IMR-90 (cell line): ENCODE data around the gene HAVCR1. TPM values are rescaled to one million over a fixed set of nuclear protein-coding genes. Genes with fewer than 3 reads are reported as not detected.

Experiments
- ATAC-seq: fragments of 200-7000 bp; cut with Tn5 transposase; 2 replicates; pipeline ENCODE4 v1.9.1; 2020; ENCODE audit warnings: low read depth, mild to moderate bottlenecking, moderate library complexity
- BruUV-seq: library from RNA; stranded (reverse); fragments of 400-500 nt; replicated peaks from 2 replicates; lab custom pipeline; 2021; lab: Mats Ljungman, UMichigan
- CTCF ChIA-PET: fragments of 300-600 bp; formaldehyde crosslinking; extraction: SDS; loops from one replicate; lab custom pipeline; 2021; ENCODE audit warnings: antibody characterized with exemption; lab: Yijun Ruan, JAX
- POLR2A ChIA-PET: fragments of 300-600 bp; sonication (Branson Sonifier 250); formaldehyde crosslinking; loops from one replicate; lab custom pipeline; 2022; ENCODE audit warnings: antibody characterized with exemption; ENCODE audit not compliant: unreplicated experiment; lab: Charles Lee
- DNase-seq: peaks from one replicate; pipeline ENCODE4 v3.0.0; 2013
- H2AFZ ChIP-seq: replicated peaks from 2 replicates; pipeline ENCODE3; 2013; ENCODE audit warnings: low read length, mild to moderate bottlenecking; ENCODE audit not compliant: poor library complexity
- H2AK5ac ChIP-seq: 2 replicates; pipeline ENCODE4 v1.6.1; 2013; ENCODE audit warnings: low read depth, low read length, inconsistent platforms
- H2AK9ac ChIP-seq: replicated peaks from 2 replicates; pipeline ENCODE3; 2013; ENCODE audit warnings: mild to moderate bottlenecking, low read depth, low read length, moderate library complexity; ENCODE audit not compliant: poor library complexity
- H2BK120ac ChIP-seq: 2 replicates; pipeline ENCODE4 v1.6.1; 2013; ENCODE audit warnings: low read depth, low read length, inconsistent platforms
- H2BK15ac ChIP-seq: 3 replicates; pipeline ENCODE4 v1.6.1; 2013; ENCODE audit warnings: low read depth, low read length, inconsistent platforms
- H2BK20ac ChIP-seq: 2 replicates; pipeline ENCODE4 v1.6.1; 2013; ENCODE audit warnings: low read depth, mild to moderate bottlenecking, inconsistent platforms, low read length, moderate library complexity
- H2BK5ac ChIP-seq: 2 replicates; pipeline ENCODE4 v1.6.1; 2013; ENCODE audit warnings: mild to moderate bottlenecking, low read depth, low read length, inconsistent platforms; ENCODE audit not compliant: poor library complexity, severe bottlenecking
- H3K14ac ChIP-seq: replicated peaks from 2 replicates; pipeline ENCODE4 v1.6.1; 2013; ENCODE audit warnings: low read depth, low read length, inconsistent platforms
- H3K18ac ChIP-seq: 2 replicates; pipeline ENCODE4 v1.6.1; 2013; ENCODE audit warnings: low read depth, low read length, control low read depth
- H3K23ac ChIP-seq: 2 replicates; pipeline ENCODE4 v1.6.1; 2013; ENCODE audit warnings: low read depth, low read length, inconsistent platforms
- H3K27ac ChIP-seq: 2 replicates; pipeline ENCODE4 v1.5.1; 2013; ENCODE audit warnings: mild to moderate bottlenecking, control low read depth, low read length; ENCODE audit not compliant: insufficient read depth
- H3K27me3 ChIP-seq: 2 replicates; pipeline ENCODE4 v1.6.1; 2013; ENCODE audit warnings: low read length; ENCODE audit not compliant: control insufficient read depth, insufficient read depth
- H3K36me3 ChIP-seq: 2 replicates; pipeline ENCODE4 v1.6.1; 2013; ENCODE audit warnings: low read length, mixed read lengths; ENCODE audit not compliant: control insufficient read depth, insufficient read depth
- H3K4ac ChIP-seq: 2 replicates; pipeline ENCODE4 v1.6.1; 2013; ENCODE audit warnings: low read depth, low read length, inconsistent platforms
- H3K4me1 ChIP-seq: 2 replicates; pipeline ENCODE4 v1.6.1; 2013; ENCODE audit warnings: low read length, mixed read lengths; ENCODE audit not compliant: control insufficient read depth, insufficient read depth
- H3K4me2 ChIP-seq: 2 replicates; pipeline ENCODE4 v1.6.1; 2013; ENCODE audit warnings: low read depth, mild to moderate bottlenecking, control low read depth, low read length, moderate library complexity
- H3K4me3 ChIP-seq: 2 replicates; pipeline ENCODE4 v1.5.1; 2013; ENCODE audit warnings: low read depth, mild to moderate bottlenecking, control low read depth, low read length, moderate library complexity; ENCODE audit not compliant: insufficient read depth
- H3K56ac ChIP-seq: 2 replicates; pipeline ENCODE4 v1.6.1; 2013; ENCODE audit warnings: low read length, inconsistent platforms; ENCODE audit not compliant: insufficient read depth; ENCODE audit errors: extremely low read depth
- H3K79me1 ChIP-seq, 2 experiments: 2 replicates each; pipeline ENCODE4 v1.6.1; 2013; ENCODE audit warnings: low read length in 2 of 2, inconsistent platforms in 1 of 2, low read depth in 1 of 2
- H3K9ac ChIP-seq: 2 replicates; pipeline ENCODE4 v1.6.1; 2013; ENCODE audit warnings: low read depth, low read length, control low read depth
- H3K9me1 ChIP-seq: 2 replicates; pipeline ENCODE4 v1.6.1; 2013; ENCODE audit warnings: low read length, inconsistent platforms; ENCODE audit not compliant: insufficient read depth
- H3K9me3 ChIP-seq: 2 replicates; pipeline ENCODE4 v1.6.1; 2013; ENCODE audit warnings: low read length; ENCODE audit not compliant: control insufficient read depth, insufficient read depth
- H4K20me1 ChIP-seq: 2 replicates; pipeline ENCODE4 v1.6.1; 2013; ENCODE audit warnings: low read length, inconsistent platforms; ENCODE audit not compliant: insufficient read depth
- H4K5ac ChIP-seq: 2 replicates; pipeline ENCODE4 v1.6.1; 2013; ENCODE audit warnings: mild to moderate bottlenecking, low read depth, low read length, control low read depth
- H4K8ac ChIP-seq, 2 experiments: 2 replicates each; pipeline ENCODE4 v1.6.1; 2013; ENCODE audit warnings: low read depth in 2 of 2, low read length in 2 of 2, control low read depth in 1 of 2, inconsistent platforms in 1 of 2
- H4K91ac ChIP-seq: 2 replicates; pipeline ENCODE4 v1.6.1; 2013; ENCODE audit warnings: low read depth, low read length, inconsistent platforms; ENCODE audit not compliant: insufficient read depth
- BHLHE40 ChIP-seq: fragments of 150-350 bp; IDR thresholded peaks from 2 replicates; pipeline ENCODE4 v1.6.1; 2016; ENCODE audit warnings: mild to moderate bottlenecking, low read depth, low read length
- CEBPB ChIP-seq: IDR thresholded peaks from 2 replicates; pipeline ENCODE4 v1.6.1; 2012; ENCODE audit warnings: low read depth, low read length, improper control_type of control experiment
- CHD1 ChIP-seq: IDR thresholded peaks from 2 replicates; pipeline ENCODE4 v1.6.1; 2012; ENCODE audit warnings: low read depth, low read length, improper control_type of control experiment
- FOS ChIP-seq: fragments of 150-350 bp; IDR thresholded peaks from 2 replicates; pipeline ENCODE4 v1.6.1; 2016; ENCODE audit warnings: low read depth, low read length
- MAFK ChIP-seq: IDR thresholded peaks from 2 replicates; pipeline ENCODE4 v1.6.1; 2012; ENCODE audit warnings: low read depth, low read length, improper control_type of control experiment
- MAZ ChIP-seq: IDR thresholded peaks from 2 replicates; pipeline ENCODE4 v1.6.1; 2012; ENCODE audit warnings: low read depth, mild to moderate bottlenecking, low read length, improper control_type of control experiment, moderate library complexity, borderline replicate concordance
- MXI1 ChIP-seq: IDR thresholded peaks from 2 replicates; pipeline ENCODE4 v1.6.1; 2012; ENCODE audit warnings: low read depth, mild to moderate bottlenecking, low read length, moderate library complexity, borderline replicate concordance
- NFE2L2 ChIP-seq: fragments of 150-350 bp; IDR thresholded peaks from 2 replicates; pipeline ENCODE4 v1.6.1; 2016; ENCODE audit warnings: low read depth, mild to moderate bottlenecking, low read length
- POLR2A ChIP-seq: IDR thresholded peaks from 2 replicates; pipeline ENCODE4 v1.6.1; 2012; ENCODE audit warnings: mild to moderate bottlenecking, low read depth, low read length
- RAD21 ChIP-seq: IDR thresholded peaks from 2 replicates; pipeline ENCODE4 v1.6.1; 2012; ENCODE audit warnings: low read length, improper control_type of control experiment
- RCOR1 ChIP-seq: IDR thresholded peaks from 2 replicates; pipeline ENCODE4 v1.6.1; 2012; ENCODE audit warnings: mild to moderate bottlenecking, low read length, improper control_type of control experiment; ENCODE audit not compliant: insufficient replicate concordance
- RFX5 ChIP-seq: IDR thresholded peaks from 2 replicates; pipeline ENCODE4 v1.8.0; 2012; ENCODE audit warnings: low read depth, mild to moderate bottlenecking, low read length, moderate library complexity
- SMC3 ChIP-seq: fragments of 150-350 bp; IDR thresholded peaks from 2 replicates; pipeline ENCODE4 v1.6.1; 2016; ENCODE audit warnings: low read depth, mild to moderate bottlenecking, antibody characterized with exemption, low read length, moderate library complexity
- WGBS, 2 experiments: methylation state at CpG; one replicate each; pipeline versions ENCODE4 v1.1.5 to v1.1.7; 2013; ENCODE audit warnings: missing lambda C conversion rate in 2 of 2; ENCODE audit not compliant: insufficient read length in 1 of 2; ENCODE audit errors: extremely low coverage in 2 of 2; 5-methylcytosine and 5-hydroxymethylcytosine counted together
- dilution Hi-C: fragments of 300-500 bp; cut with HindIII; formaldehyde crosslinking; loops from one replicate; pipeline ENCODE4 v1.14.3; 2018; ENCODE audit warnings: low sequenced_read_pairs; ENCODE audit not compliant: unreplicated experiment
- in situ Hi-C: fragments of 300-500 bp; cut with MboI; formaldehyde crosslinking; loops from 3 replicates; pipeline ENCODE4 v1.14.3; 2019; ENCODE audit warnings: low sequenced_read_pairs, inconsistent platforms, mixed read lengths
- intact Hi-C: fragments of 100-400 bp; cut with micrococcal nuclease; formaldehyde crosslinking; loops from 2 replicates; pipeline ENCODE4 v1.10.0; 2022
- polyA plus RNA-seq, 3 experiments: library from polyadenylated mRNA; depleted of rRNA; stranded (reverse); fragments of >200 nt; gene quantifications; 2 replicates each; pipeline ENCODE4 v1.2.3, GENCODE V29; 2012; ENCODE audit warnings: low replicate concordance in 1 of 3
- total RNA-seq: library from RNA; depleted of rRNA; stranded (reverse); fragments of >200 nt; gene quantifications from 2 replicates; pipeline ENCODE4 v1.2.3, GENCODE V29; 2012
- TF ChIP-seq, protein P1 (sequence below): fragments of 150-350 bp; IDR thresholded peaks from 2 replicates; pipeline ENCODE4 v1.6.1; 2016; ENCODE audit warnings: low read depth, mild to moderate bottlenecking, low read length, moderate library complexity, borderline replicate concordance
- TF ChIP-seq, protein P2 (sequence below): conservative IDR thresholded peaks from 2 replicates; pipeline ENCODE4 v1.5.1; 2012; ENCODE audit warnings: mild to moderate bottlenecking, low read depth, low read length, improper control_type of control experiment
- TF ChIP-seq, protein P3 (sequence below): fragments of 150-350 bp; IDR thresholded peaks from 2 replicates; pipeline ENCODE4 v1.6.1; 2017; ENCODE audit warnings: mild to moderate bottlenecking, antibody characterized with exemption, low read length, low read depth

HAVCR1 gene
- total and polyA plus RNA-seq, 2 of the 4 experiments (the other 2 are of a cell fraction), result not detected

DNA sequence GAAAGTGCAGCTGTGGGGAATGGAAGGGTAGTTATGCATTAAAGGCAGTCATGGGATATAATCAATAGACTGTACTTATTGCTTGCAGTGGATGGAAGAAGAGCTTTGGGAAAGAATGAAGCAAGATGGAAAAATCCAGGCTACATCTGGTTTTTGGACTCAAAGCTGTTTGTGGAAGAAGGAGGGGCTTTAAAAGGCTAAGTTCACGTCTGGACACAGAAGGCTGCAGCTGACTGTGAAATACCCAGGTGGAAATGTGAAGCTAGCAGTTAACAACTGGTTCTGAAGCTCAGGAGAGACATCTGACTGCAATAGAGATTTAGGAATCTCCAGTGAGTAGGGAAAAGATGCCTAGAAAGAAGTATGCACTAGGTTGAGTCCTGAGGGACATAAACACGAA lies 52.7 kb downstream of the HAVCR1 start:
- ATAC-seq, result no peak
- POLR2A ChIA-PET, result interaction anchor here (0.6 kb wide), 1 partner anchor 47 kb away, joined by 4 read pairs; no protein-coding TSS in a partner anchor

More for the DNA sequence above, 52.7 kb downstream of the HAVCR1 start:
- 10% methylated on average over 2 of the region's 2 CpGs; no CpG with 5 or more reads in 1 of the 2 experiments for WGBS, 2 experiments
- Histone ChIP-seq H3K79me1 (no peaks in the 10 kb centered on the region), H3K23ac (no peak overlapping the region), H4K91ac (no peak overlapping the region), H3K9ac (no peak overlapping the region), H3K14ac (no peak overlapping the region), H4K5ac (no peak overlapping the region), H3K36me3 (no peaks in the 10 kb centered on the region), H2AFZ (no peak overlapping the region), H4K8ac (no peak overlapping the region), H3K56ac (no peak overlapping the region), H3K4me3 (no peak overlapping the region), H2BK5ac (no peak overlapping the region), H3K4ac (no peak overlapping the region), H3K27me3 (no peaks in the 10 kb centered on the region), H2BK120ac (no peak overlapping the region), H3K4me2 (no peak overlapping the region), H2BK15ac (no peak overlapping the region), H4K20me1 (no peaks in the 10 kb centered on the region), H2BK20ac (no peak overlapping the region), H3K9me3 (peaks cover 8% of the 10 kb centered on the region; the same call in 1 of the 2 replicates), H2AK5ac (no peak overlapping the region), H3K4me1 (no peaks in the 10 kb centered on the region), H3K9me1 (no peaks in the 10 kb centered on the region), H3K27ac (no peak overlapping the region), H2AK9ac (no peak overlapping the region), H3K18ac (no peak overlapping the region)
- BruUV-seq, result no TSS peak
- in situ Hi-C loops (no loop called here), intact Hi-C loops (no loop called here), dilution Hi-C loops (no loop called here)
- no peak for TF ChIP-seq NFE2L2
- TF ChIP-seq BHLHE40, result no peak
- no peak for TF ChIP-seq RFX5
- no peak for TF ChIP-seq CHD1
- no peak for TF ChIP-seq SMC3
- TF ChIP-seq MAFK, result no peak
- TF ChIP-seq, protein P1, sequence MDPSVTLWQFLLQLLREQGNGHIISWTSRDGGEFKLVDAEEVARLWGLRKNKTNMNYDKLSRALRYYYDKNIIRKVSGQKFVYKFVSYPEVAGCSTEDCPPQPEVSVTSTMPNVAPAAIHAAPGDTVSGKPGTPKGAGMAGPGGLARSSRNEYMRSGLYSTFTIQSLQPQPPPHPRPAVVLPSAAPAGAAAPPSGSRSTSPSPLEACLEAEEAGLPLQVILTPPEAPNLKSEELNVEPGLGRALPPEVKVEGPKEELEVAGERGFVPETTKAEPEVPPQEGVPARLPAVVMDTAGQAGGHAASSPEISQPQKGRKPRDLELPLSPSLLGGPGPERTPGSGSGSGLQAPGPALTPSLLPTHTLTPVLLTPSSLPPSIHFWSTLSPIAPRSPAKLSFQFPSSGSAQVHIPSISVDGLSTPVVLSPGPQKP, result no peak
- TF ChIP-seq RCOR1, result no peak
- TF ChIP-seq, protein P2, sequence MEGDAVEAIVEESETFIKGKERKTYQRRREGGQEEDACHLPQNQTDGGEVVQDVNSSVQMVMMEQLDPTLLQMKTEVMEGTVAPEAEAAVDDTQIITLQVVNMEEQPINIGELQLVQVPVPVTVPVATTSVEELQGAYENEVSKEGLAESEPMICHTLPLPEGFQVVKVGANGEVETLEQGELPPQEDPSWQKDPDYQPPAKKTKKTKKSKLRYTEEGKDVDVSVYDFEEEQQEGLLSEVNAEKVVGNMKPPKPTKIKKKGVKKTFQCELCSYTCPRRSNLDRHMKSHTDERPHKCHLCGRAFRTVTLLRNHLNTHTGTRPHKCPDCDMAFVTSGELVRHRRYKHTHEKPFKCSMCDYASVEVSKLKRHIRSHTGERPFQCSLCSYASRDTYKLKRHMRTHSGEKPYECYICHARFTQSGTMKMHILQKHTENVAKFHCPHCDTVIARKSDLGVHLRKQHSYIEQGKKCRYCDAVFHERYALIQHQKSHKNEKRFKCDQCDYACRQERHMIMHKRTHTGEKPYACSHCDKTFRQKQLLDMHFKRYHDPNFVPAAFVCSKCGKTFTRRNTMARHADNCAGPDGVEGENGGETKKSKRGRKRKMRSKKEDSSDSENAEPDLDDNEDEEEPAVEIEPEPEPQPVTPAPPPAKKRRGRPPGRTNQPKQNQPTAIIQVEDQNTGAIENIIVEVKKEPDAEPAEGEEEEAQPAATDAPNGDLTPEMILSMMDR, result no peak
- TF ChIP-seq FOS, result no peak
- no peak for TF ChIP-seq POLR2A
- TF ChIP-seq CEBPB, result no peak
- TF ChIP-seq MXI1, result no peak
- no peak for TF ChIP-seq RAD21
- TF ChIP-seq, protein P3, sequence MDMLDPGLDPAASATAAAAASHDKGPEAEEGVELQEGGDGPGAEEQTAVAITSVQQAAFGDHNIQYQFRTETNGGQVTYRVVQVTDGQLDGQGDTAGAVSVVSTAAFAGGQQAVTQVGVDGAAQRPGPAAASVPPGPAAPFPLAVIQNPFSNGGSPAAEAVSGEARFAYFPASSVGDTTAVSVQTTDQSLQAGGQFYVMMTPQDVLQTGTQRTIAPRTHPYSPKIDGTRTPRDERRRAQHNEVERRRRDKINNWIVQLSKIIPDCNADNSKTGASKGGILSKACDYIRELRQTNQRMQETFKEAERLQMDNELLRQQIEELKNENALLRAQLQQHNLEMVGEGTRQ, result no peak
- TF ChIP-seq MAZ, result no peak
- no peak for DNase-seq
- CTCF ChIA-PET, result no interaction called here
